HUES6 (cell line): ENCODE measurements around the gene IL18R1.

ENCODE experiments used
- H3K27ac ChIP-seq: 2 replicates; pipeline ENCODE4 v1.7.0; 2013; ENCODE audit warnings: low read depth, mild to moderate bottlenecking, low read length, inconsistent platforms
- H3K27me3 ChIP-seq: 2 replicates; pipeline ENCODE4 v1.6.1; 2013; ENCODE audit warnings: low read length; ENCODE audit not compliant: control insufficient read depth, insufficient read depth
- H3K36me3 ChIP-seq: 2 replicates; pipeline ENCODE4 v1.6.1; 2013; ENCODE audit warnings: low read length; ENCODE audit not compliant: control insufficient read depth, insufficient read depth
- H3K4me1 ChIP-seq: 2 replicates; pipeline ENCODE4 v1.6.1; 2013; ENCODE audit warnings: low read length; ENCODE audit not compliant: control insufficient read depth, insufficient read depth
- H3K4me3 ChIP-seq: 2 replicates; pipeline ENCODE4 v1.5.1; 2013; ENCODE audit warnings: low read depth, low read length
- H3K9ac ChIP-seq: one replicate; pipeline ENCODE4 v1.6.1; 2013; ENCODE audit warnings: mild to moderate bottlenecking, low read length
- H3K9me3 ChIP-seq: 2 replicates; pipeline ENCODE4 v1.6.1; 2013; ENCODE audit warnings: low read depth, low read length; ENCODE audit not compliant: control insufficient read depth, insufficient read depth

The IL18R1 gene

DNA sequence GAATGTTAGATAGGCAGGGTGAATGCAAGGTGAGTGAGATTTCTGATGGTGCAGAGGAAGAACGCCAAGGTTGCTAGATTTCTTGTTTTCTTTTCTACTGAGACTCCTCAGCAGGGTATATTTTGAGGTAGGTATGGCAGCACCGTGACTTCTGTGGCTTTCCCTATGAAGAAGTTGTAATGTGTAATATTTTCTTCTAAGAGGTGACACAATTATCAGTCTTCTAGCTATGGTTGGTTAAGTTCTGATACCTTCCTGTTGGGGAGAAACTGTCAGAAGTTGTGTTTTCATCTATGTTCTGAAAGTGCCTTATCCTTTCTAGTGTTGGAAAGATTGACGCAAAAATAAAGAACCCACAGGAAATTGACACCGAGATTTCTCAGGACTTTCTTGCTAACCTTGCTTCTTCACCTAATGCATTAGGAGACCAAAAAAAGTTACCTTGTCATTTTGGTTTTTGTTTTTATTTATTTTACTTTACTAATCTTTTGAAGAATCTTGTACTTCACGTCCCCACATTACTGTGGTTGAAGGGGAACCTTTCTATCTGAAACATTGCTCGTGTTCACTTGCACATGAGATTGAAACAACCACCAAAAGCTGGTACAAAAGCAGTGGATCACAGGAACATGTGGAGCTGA is 11.9 kb downstream of the IL18R1 start:
- H3K27me3 ChIP-seq = no peaks in the 10 kb centered on the region
- H3K27ac ChIP-seq = no peak overlapping the region
- H3K4me3 ChIP-seq = no peak overlapping the region
- no peaks in the 10 kb centered on the region for H3K4me1 ChIP-seq
- no peak overlapping the region for H3K9ac ChIP-seq
- H3K36me3 ChIP-seq = no peaks in the 10 kb centered on the region
- peaks cover 34% of the 10 kb centered on the region for H3K9me3 ChIP-seq

DNA sequence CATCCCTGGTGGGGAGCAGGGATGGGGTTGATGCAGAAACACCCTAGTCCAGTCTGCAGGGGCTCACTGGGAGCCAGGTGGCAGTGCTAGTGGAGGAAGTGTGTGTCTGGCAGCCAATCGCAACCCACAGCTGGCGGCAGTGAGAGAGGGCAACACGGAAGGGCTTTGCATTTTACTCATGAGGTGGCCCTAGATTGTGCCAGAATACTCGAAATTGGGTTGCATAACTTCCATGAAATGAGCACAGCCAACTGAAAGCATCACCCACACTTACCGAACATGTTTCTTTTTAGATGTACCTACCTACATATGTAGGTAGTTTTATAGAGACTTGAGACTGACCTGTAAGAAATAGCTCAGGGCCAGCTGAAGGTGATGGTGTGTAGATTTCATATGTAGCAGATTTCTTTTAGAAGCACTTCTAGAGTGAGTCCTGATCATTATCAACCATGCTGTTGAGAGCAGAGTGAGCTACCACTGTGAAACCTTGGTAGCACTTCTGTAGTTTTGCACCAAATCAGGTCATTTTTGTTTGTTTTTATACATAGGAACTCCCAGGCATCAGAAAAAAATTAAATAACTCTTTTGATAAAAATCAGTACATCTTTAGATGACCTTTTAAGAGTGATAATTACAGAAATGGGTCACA is 13.0 kb downstream of the IL18R1 start:
- no peaks in the 10 kb centered on the region for H3K4me1 ChIP-seq
- no peak overlapping the region for H3K27ac ChIP-seq
- H3K36me3 ChIP-seq = no peaks in the 10 kb centered on the region
- no peaks in the 10 kb centered on the region for H3K27me3 ChIP-seq
- H3K9ac ChIP-seq = no peak overlapping the region
- H3K9me3 ChIP-seq = peaks cover 35% of the 10 kb centered on the region
- H3K4me3 ChIP-seq = no peak overlapping the region

DNA sequence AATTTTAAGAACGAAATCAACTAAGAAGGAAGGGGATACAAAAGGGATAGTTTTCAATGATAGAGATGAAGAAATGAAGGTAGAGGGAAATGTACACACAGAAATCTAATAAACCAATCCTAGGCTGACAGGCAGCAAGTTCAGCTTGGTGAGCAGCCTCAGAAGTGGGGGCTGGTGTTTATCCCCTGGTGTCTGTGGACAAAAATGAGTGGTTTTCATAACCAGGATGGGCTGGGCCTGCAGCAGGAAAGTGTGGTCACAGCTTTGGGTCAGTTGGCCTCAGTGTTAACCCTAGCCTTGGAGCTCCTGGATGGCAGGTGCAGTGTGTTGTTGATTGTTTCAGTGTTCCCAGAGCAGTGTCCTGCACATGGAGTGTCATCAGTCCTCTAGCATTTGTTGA is 14.3 kb downstream of the IL18R1 start:
- Histone ChIP-seq H3K4me1 (no peaks in the 10 kb centered on the region), H3K27ac (no peak overlapping the region), H3K9ac (no peak overlapping the region), H3K36me3 (no peaks in the 10 kb centered on the region), H3K27me3 (no peaks in the 10 kb centered on the region), H3K9me3 (peaks cover 32% of the 10 kb centered on the region), H3K4me3 (no peak overlapping the region)

DNA sequence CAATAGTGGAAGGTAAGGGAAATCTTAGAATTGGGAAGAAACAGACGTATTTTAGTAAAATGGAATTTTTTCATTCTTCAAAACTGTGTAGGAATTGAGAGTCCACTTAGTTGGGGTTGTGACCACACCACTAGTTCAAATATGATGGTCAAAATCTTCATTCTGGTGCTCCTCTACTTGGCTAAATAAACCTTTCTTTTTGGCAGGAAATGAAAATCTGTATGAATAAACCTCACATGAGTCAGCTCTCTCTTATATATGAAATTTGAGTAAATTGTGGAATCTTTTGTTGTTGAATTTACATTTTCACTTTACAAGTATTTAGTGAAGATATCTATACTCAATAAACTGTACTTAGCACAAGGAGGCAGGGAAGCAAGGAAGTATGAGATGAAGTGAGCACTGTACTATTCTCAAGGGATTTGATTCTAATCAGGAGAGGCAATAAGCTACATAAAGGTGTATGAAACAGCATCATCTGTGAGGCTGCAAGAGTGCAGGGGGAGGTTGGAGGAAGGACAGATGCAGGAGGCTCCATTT is 20.5 kb downstream of the IL18R1 start:
- Histone ChIP-seq H3K27ac (no peak overlapping the region), H3K4me3 (no peak overlapping the region), H3K9ac (no peak overlapping the region), H3K36me3 (no peaks in the 10 kb centered on the region), H3K27me3 (no peaks in the 10 kb centered on the region; the same call in 1 of the 2 replicates), H3K4me1 (no peaks in the 10 kb centered on the region), H3K9me3 (peaks cover 15% of the 10 kb centered on the region; the same call in 1 of the 2 replicates)

DNA sequence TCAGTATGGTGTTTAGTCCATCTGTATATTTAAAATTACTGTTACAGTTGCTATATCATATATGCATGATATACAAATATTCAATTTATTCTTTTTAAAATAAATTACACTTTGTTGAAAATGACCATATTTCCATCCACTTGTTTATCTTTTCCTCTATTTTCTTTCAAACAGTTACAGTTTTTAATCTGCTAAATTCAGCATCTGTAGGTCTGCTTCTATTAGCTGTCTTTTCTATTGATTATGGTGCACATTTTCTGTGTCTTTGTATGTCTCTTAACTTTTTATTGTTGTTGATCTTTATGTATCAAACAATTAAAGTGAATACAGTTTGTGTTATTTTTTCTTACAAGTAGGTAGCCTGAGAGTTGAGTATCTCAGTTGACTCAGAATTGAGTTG is 28.1 kb downstream of the IL18R1 start:
- no peak overlapping the region for H3K27ac ChIP-seq
- no peak overlapping the region for H3K4me3 ChIP-seq
- H3K4me1 ChIP-seq = no peaks in the 10 kb centered on the region
- peaks cover 17% of the 10 kb centered on the region for H3K9me3 ChIP-seq
- no peaks in the 10 kb centered on the region for H3K36me3 ChIP-seq
- no peak overlapping the region for H3K9ac ChIP-seq
- no peaks in the 10 kb centered on the region for H3K27me3 ChIP-seq

DNA sequence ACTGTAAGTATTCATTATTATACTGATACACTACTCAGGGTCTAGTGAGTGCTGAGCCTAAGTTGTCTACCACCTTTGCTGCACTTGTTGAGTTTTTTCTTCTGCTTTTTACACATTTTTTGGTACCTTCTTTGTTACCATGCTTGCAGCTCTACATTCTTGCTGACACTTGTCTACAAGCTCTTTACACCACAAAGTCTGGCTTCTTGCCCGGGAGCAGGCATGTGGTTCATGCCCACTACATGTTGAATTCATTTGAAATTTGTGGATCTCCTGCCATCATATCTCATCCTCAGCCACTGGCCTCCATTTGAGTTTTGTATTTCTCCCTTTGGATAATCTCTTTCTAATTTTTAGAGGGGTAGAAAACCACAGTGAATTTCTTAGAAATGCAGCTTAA is 29.9 kb downstream of the IL18R1 start:
- H3K36me3 ChIP-seq = no peaks in the 10 kb centered on the region
- H3K27me3 ChIP-seq = no peaks in the 10 kb centered on the region

DNA sequence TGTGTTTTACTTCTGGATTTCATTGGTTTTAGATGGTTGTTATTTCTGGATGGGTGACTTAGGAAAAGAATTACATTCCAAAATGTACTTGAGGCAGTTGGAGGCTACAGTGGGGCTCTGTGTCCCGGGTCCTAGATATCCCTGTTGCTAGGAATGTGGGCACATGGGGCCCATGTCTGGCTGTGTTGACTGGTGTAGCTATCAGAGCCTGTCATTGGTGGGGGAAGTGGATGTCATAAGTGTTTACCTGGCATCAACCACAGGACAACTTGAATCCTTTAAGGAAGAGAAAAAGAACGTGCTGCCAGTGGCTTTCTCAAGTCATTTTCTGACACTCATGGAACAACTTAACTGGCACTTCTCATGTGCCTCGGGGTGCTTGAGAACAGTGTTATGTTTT is 30.4 kb downstream of the IL18R1 start:
- Histone ChIP-seq H3K27me3 (no peaks in the 10 kb centered on the region), H3K4me3 (no peak overlapping the region), H3K36me3 (no peaks in the 10 kb centered on the region), H3K27ac (no peak overlapping the region), H3K9me3 (peaks cover 12% of the 10 kb centered on the region), H3K4me1 (no peaks in the 10 kb centered on the region), H3K9ac (no peak overlapping the region)

More for the DNA sequence above, 29.9 kb downstream of the IL18R1 start:
- H3K9ac ChIP-seq = no peak overlapping the region
- no peak overlapping the region for H3K4me3 ChIP-seq
- H3K4me1 ChIP-seq = no peaks in the 10 kb centered on the region
- peaks cover 14% of the 10 kb centered on the region for H3K9me3 ChIP-seq
- H3K27ac ChIP-seq = no peak overlapping the region

DNA sequence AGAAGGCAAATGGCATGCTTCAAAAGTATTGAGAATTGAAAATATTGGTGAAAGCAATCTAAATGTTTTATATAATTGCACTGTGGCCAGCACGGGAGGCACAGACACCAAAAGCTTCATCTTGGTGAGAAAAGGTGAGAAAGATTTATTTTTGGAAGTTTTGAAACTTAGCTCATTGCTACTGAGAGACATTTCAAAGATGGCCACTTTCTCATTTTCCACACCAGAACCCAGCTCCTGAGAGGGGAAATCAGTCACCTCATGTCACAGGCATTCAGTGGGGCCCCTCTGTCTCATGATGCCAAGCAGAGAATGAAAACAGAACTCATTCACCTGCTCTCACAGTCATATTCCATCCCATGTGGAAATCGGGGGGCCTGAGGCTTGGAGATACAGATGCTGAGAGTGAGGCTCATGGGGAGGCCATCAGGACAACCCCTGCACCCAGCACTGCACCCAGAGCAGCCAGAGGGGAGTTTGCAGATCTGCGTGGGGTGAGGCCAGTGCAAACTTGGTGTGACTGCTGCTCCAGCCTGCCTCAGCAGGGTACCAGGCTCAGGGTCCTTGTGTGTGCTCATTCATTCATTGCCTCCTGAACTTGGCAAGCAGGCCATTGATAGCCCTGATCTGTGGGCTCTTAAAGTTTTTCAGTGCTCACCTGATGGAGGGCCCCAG is 31.4 kb downstream of the IL18R1 start:
- H3K4me3 ChIP-seq = no peak overlapping the region
- no peak overlapping the region for H3K9ac ChIP-seq
- H3K27ac ChIP-seq = no peak overlapping the region
- H3K4me1 ChIP-seq = no peaks in the 10 kb centered on the region
- H3K9me3 ChIP-seq = peaks cover 12% of the 10 kb centered on the region
- no peaks in the 10 kb centered on the region for H3K36me3 ChIP-seq
- no peaks in the 10 kb centered on the region for H3K27me3 ChIP-seq

DNA sequence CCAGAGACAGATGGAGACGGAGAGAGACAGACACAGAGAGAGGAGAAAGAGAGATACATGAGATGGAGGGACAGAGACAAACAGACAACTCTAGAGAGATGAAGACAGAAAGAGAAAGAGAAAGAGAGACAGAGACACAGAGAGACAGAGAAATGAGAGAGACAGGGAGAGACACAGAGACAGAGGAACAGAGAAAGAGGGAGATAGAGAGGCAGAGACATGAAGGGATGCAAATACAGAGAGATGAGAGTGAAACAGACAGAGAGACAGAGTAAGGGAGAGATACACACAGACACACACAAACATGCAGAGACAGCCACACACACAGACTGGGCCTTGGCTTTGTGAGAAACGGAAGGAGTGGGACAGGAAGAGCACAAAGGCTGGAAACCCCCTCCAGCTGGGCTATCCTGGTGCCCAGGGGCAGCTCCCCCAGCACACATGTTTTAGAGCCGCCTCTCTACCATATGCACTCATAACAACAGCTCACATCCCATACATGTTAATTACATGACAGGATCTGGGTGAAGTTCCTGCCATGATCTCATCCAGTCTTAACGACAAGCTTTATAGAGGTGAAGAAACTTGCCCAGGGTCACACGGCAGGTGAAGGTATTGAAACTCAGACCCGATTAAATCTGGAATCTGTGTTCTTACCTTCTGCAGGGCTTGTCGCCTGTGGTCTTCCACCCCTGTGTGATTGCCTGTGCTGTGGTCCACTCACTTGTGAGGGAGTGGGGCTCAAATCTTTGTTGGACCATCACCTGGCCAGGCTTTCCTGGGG is 32.4 kb downstream of the IL18R1 start:
- Histone ChIP-seq H3K36me3 (no peaks in the 10 kb centered on the region), H3K4me3 (no peak overlapping the region), H3K9me3 (peaks cover 12% of the 10 kb centered on the region), H3K4me1 (no peaks in the 10 kb centered on the region), H3K27me3 (no peaks in the 10 kb centered on the region), H3K27ac (no peak overlapping the region), H3K9ac (no peak overlapping the region)

DNA sequence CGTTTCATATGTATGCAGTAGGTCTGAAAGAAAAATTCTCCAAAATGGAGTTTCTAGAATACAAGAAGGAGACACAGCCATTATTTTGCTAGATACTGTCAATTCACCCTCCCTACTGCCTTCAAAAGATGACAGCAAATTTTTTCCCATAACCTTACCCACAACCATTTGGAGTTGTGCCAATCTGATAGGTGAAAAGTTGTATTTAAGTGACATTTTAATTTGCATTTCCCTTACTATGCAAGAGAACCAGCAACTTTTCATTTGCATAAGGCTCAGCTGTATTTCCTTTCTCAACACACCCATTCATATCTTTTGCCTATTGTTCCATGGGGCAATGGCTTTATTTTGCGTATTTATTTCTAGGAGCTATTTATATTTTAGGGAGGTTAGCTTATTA is 36.0 kb downstream of the IL18R1 start:
- no peaks in the 10 kb centered on the region for H3K4me1 ChIP-seq
- no peaks in the 10 kb centered on the region for H3K9me3 ChIP-seq
- H3K36me3 ChIP-seq = no peaks in the 10 kb centered on the region
- H3K27ac ChIP-seq = no peak overlapping the region
- no peak overlapping the region for H3K9ac ChIP-seq
- no peak overlapping the region for H3K4me3 ChIP-seq
- H3K27me3 ChIP-seq = no peaks in the 10 kb centered on the region
